HepG2 (cell line): ENCODE measurements around the gene GPS1. TPM values are rescaled to one million over a fixed set of nuclear protein-coding genes. Genes with fewer than 3 reads are reported as not detected.
A peak's percentile ranks its signal among the peaks of the same experiment; 100 is the strongest.

Source experiments
- CBX1 ChIP-seq: IDR thresholded peaks from one replicate; pipeline ENCODE4 v1.6.1; 2016; ENCODE audit warnings: antibody characterized with exemption, low read depth
- HNRNPH1 ChIP-seq: fragments of 200-400 bp; formaldehyde crosslinking; optimal IDR thresholded peaks from 2 replicates; pipeline ENCODE3; 2017; ENCODE audit warnings: mild to moderate bottlenecking, low read depth, low read length
- KLF16 ChIP-seq, 2 experiments: sonication (generic) in 1 of 2; formaldehyde crosslinking in 1 of 2; IDR thresholded peaks; 2 replicates each; pipeline versions ENCODE4 v1.6.1 to v1.8.0; 2016 to 2023; ENCODE audit warnings: missing genetic modification reagents in 2 of 2, missing compliant biosample characterization in 1 of 2
- MTF2 ChIP-seq: sonication (generic); formaldehyde crosslinking; IDR thresholded peaks from 2 replicates; pipeline ENCODE4 v1.5.0; 2020; ENCODE audit warnings: missing genetic modification reagents, borderline replicate concordance
- NCOA2 ChIP-seq: sonication (generic); formaldehyde crosslinking; IDR thresholded peaks from 2 replicates; pipeline ENCODE4 v1.8.0; 2022; ENCODE audit warnings: inconsistent platforms
- RARA ChIP-seq: IDR thresholded peaks from 2 replicates; pipeline ENCODE4 v1.6.1; 2016; ENCODE audit warnings: missing genetic modification reagents, missing compliant biosample characterization
- SMAD1 ChIP-seq: sonication (generic); formaldehyde crosslinking; IDR thresholded peaks from 2 replicates; pipeline ENCODE4 v1.4.0; 2020; ENCODE audit warnings: missing genetic modification reagents, low read depth, mild to moderate bottlenecking, borderline replicate concordance
- ZMAT3 ChIP-seq: sonication (generic); formaldehyde crosslinking; conservative IDR thresholded peaks from 2 replicates; pipeline ENCODE4 v1.7.0; 2021; ENCODE audit warnings: missing genetic modification reagents
- ZNF317 ChIP-seq: sonication (generic); formaldehyde crosslinking; IDR thresholded peaks from 2 replicates; pipeline ENCODE4 v1.5.0; 2020; ENCODE audit warnings: mild to moderate bottlenecking, missing genetic modification reagents
- ZSCAN30 ChIP-seq: sonication (generic); formaldehyde crosslinking; IDR thresholded peaks from 2 replicates; pipeline ENCODE4 v1.5.0; 2020; ENCODE audit warnings: mild to moderate bottlenecking, missing genetic modification reagents
- ZSCAN9 ChIP-seq: IDR thresholded peaks from 2 replicates; pipeline ENCODE4 v1.6.1; 2016; ENCODE audit warnings: borderline replicate concordance
- polyA plus RNA-seq, 8 experiments: library from polyadenylated mRNA; depleted of rRNA in 3 of 8; stranded (reverse) in 7 of 8; unstranded in 1 of 8; fragments of >200 nt; fragmentation: Illumina TruSeq in 4 of 8; extraction: Trizol in 4 of 8; gene quantifications; 2 replicates each; pipeline versions ENCODE4 v1.2.1 to v1.2.3, GENCODE V29; 2011 to 2016; ENCODE audit warnings: low read depth in 4 of 8, missing spikeins in 1 of 8, mixed read lengths in 1 of 8; ENCODE audit not compliant: insufficient read depth in 1 of 8
- total RNA-seq, 5 experiments: library from RNA; depleted of rRNA; stranded (reverse); fragments of >200 nt; fragmentation: Illumina TruSeq; extraction: Trizol; gene quantifications; 2 replicates each; pipeline ENCODE4 v1.2.3, GENCODE V29; 2016; ENCODE audit warnings: low read depth in 1 of 5
- TF ChIP-seq, protein P1 (sequence below): sonication (generic); formaldehyde crosslinking; IDR thresholded peaks from 2 replicates; pipeline ENCODE4 v1.4.0; 2020; ENCODE audit warnings: missing genetic modification reagents; ENCODE audit errors: not compliant biosample characterization
- TF ChIP-seq, protein P2 (sequence below): IDR thresholded peaks from 2 replicates; pipeline ENCODE4 v1.6.1; 2016; ENCODE audit warnings: mild to moderate bottlenecking, missing biosample characterization, missing genetic modification reagents
- TF ChIP-seq, protein P3 (sequence below): sonication (generic); formaldehyde crosslinking; IDR thresholded peaks from 2 replicates; pipeline ENCODE4 v1.8.1; 2022; ENCODE audit warnings: low read depth, mild to moderate bottlenecking, missing genetic modification reagents
- TF ChIP-seq, protein P4 (sequence below), 2 experiments: fragments of 450-650 bp in 1 of 2; sonication (generic) in 1 of 2; formaldehyde crosslinking; IDR thresholded peaks; 2 replicates each; pipeline versions ENCODE4 v1.5.0 to v1.8.0; 2020 to 2022; ENCODE audit warnings: mild to moderate bottlenecking in 1 of 2, missing genetic modification reagents in 1 of 2
- TF ChIP-seq, protein P5 (sequence below), 2 experiments: sonication (generic) in 1 of 2; formaldehyde crosslinking in 1 of 2; IDR thresholded peaks; 2 replicates each; pipeline versions ENCODE4 v1.6.1 to v1.9.0; 2014 to 2022; ENCODE audit warnings: antibody characterized with exemption in 1 of 2, borderline replicate concordance in 1 of 2, inconsistent platforms in 1 of 2, low read depth in 1 of 2, missing genetic modification reagents in 1 of 2

Gene GPS1
- total and polyA plus RNA-seq, 2 of the 13 experiments (the other 11 are each of a cell fraction or from before 2014, with no cell fraction given): 124 to 128 TPM

DNA sequence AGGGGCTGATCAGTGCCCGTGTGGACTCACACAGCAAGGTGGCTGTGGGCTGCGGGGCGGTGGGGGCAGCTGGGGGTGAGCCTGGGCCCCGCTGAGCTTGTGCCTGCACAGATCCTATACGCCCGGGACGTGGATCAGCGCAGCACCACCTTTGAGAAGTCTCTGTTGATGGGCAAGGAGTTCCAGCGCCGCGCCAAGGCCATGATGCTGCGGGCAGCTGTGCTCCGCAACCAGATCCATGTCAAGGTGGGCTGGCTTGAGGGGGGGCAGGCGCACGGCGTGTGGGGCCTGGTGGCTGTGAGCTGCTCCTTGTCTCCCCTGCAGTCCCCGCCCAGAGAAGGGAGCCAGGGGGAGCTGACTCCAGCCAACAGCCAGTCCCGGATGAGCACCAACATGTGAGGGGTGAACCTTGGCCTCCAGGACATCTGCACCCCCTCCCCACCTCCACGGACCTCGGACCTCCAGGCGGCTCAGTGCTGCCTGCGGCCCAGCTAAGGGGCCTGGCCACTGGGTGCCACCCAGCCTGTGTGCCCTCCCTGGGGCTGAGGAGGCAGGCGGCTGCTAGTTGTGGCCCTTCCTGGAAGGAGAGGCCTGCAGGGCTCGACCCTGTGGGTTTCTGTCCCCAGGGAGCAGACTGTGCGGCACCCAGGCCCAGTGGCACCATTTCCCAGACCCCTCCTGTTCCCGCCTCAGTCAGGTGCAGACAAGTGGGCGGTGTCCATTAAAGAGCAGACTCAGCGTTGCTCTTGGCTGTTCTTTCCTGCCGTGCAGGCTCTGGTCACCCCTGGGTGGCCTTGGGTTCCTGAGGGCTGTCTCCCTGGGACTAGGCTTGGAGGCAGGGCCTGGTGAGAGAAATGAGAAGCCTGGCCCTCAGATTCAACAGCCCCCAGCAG lies 5.3 kb downstream of the GPS1 start (continued):
- TF ChIP-seq, protein P1, sequence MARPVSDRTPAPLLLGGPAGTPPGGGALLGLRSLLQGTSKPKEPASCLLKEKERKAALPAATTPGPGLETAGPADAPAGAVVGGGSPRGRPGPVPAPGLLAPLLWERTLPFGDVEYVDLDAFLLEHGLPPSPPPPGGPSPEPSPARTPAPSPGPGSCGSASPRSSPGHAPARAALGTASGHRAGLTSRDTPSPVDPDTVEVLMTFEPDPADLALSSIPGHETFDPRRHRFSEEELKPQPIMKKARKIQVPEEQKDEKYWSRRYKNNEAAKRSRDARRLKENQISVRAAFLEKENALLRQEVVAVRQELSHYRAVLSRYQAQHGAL (CRISPR knock-in tag): no peak
- TF ChIP-seq NCOA2 (CRISPR knock-in tag): no peak; the same call in 1 of the 2 replicates
- TF ChIP-seq MTF2 (CRISPR knock-in tag): peak; percentile 68; the same call in 1 of the 2 replicates
- TF ChIP-seq ZSCAN9 (CRISPR knock-in tag): peak; percentile 58; the same call in 1 of the 2 replicates
- TF ChIP-seq, protein P2, sequence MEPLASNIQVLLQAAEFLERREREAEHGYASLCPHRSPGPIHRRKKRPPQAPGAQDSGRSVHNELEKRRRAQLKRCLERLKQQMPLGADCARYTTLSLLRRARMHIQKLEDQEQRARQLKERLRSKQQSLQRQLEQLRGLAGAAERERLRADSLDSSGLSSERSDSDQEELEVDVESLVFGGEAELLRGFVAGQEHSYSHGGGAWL: no peak
- peak; percentile 80; the same call in 1 of the 2 replicates for TF ChIP-seq SMAD1
- no peak for TF ChIP-seq HNRNPH1
- TF ChIP-seq KLF16 (CRISPR knock-in tag; IDR thresholded peaks at IDR 0.05): peak in 1 of 2 experiments; percentile 45; a peak in 1 of 4 replicates
- TF ChIP-seq, protein P3, sequence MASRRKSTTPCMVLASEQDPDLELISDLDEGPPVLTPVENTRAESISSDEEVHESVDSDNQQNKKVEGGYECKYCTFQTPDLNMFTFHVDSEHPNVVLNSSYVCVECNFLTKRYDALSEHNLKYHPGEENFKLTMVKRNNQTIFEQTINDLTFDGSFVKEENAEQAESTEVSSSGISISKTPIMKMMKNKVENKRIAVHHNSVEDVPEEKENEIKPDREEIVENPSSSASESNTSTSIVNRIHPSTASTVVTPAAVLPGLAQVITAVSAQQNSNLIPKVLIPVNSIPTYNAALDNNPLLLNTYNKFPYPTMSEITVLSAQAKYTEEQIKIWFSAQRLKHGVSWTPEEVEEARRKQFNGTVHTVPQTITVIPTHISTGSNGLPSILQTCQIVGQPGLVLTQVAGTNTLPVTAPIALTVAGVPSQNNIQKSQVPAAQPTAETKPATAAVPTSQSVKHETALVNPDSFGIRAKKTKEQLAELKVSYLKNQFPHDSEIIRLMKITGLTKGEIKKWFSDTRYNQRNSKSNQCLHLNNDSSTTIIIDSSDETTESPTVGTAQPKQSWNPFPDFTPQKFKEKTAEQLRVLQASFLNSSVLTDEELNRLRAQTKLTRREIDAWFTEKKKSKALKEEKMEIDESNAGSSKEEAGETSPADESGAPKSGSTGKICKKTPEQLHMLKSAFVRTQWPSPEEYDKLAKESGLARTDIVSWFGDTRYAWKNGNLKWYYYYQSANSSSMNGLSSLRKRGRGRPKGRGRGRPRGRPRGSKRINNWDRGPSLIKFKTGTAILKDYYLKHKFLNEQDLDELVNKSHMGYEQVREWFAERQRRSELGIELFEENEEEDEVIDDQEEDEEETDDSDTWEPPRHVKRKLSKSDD: peak; percentile 80; the same call in 1 of the 2 replicates
- TF ChIP-seq ZNF317 (CRISPR knock-in tag): peak; percentile 66
- TF ChIP-seq CBX1: no peak
- no peak for TF ChIP-seq ZSCAN30
- TF ChIP-seq, protein P4, sequence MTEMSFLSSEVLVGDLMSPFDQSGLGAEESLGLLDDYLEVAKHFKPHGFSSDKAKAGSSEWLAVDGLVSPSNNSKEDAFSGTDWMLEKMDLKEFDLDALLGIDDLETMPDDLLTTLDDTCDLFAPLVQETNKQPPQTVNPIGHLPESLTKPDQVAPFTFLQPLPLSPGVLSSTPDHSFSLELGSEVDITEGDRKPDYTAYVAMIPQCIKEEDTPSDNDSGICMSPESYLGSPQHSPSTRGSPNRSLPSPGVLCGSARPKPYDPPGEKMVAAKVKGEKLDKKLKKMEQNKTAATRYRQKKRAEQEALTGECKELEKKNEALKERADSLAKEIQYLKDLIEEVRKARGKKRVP (CRISPR knock-in tag; IDR thresholded peaks at IDR 0.05): no peak
- TF ChIP-seq ZMAT3 (CRISPR knock-in tag): peak; percentile 83
- TF ChIP-seq, protein P5, sequence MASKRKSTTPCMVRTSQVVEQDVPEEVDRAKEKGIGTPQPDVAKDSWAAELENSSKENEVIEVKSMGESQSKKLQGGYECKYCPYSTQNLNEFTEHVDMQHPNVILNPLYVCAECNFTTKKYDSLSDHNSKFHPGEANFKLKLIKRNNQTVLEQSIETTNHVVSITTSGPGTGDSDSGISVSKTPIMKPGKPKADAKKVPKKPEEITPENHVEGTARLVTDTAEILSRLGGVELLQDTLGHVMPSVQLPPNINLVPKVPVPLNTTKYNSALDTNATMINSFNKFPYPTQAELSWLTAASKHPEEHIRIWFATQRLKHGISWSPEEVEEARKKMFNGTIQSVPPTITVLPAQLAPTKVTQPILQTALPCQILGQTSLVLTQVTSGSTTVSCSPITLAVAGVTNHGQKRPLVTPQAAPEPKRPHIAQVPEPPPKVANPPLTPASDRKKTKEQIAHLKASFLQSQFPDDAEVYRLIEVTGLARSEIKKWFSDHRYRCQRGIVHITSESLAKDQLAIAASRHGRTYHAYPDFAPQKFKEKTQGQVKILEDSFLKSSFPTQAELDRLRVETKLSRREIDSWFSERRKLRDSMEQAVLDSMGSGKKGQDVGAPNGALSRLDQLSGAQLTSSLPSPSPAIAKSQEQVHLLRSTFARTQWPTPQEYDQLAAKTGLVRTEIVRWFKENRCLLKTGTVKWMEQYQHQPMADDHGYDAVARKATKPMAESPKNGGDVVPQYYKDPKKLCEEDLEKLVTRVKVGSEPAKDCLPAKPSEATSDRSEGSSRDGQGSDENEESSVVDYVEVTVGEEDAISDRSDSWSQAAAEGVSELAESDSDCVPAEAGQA (IDR thresholded peaks at IDR 0.05; ENCODE audit: low read depth): no peak
- TF ChIP-seq, protein P5 (CRISPR knock-in tag; IDR thresholded peaks at IDR 0.05; ENCODE audit: borderline replicate concordance): no peak
- peak; percentile 51 for TF ChIP-seq RARA (CRISPR knock-in tag)
